NCI-H146 treated with DMSO at 0.1 percent for 48 hours (cell line): ENCODE data around the gene GSTO2.

ENCODE experiments used
- DNase-seq: peaks from one replicate; lab custom pipeline; 2025; ENCODE audit not compliant: unreplicated experiment; lab: John Stamatoyannopoulos, UW

GSTO2 gene

DNA sequence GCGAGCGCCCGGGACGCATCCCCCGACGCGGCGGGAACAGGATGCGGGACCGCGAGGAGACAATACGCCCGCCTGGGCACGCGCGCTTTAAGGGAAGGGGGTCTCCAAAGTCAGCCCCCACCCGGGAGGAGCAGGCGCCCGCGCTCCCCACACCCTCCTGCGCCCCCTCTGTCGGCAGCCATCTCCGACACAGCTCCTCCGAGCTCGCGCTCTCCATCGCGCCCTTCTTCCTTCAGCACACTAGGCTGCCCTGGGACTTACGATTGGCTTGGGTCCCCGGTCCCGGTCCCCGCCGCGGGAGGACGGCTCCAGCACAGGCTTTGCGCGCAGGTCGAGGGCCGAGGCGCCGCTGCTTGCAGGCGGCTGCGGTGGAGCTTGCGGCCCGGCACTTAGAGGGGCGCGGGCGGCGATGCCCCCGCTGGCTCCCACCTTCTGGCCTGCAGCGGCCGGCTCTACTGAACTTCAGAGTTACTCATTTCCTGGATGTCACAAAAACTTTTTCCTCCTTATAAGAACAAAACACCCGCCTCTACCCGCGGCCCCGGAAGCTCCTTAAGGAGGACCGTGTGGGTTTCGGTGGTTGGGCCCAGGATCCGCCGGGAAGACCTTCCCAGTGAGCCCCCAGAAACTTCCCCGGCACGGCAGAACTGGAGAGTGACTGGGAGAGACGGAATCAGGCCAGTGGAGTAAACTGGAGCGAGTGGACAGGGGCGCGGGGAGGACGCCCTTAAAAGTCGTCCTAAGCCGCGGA lies 69.2 kb downstream of the GSTO2 start, which contains the start of gene ITPRIP:
Gene ITPRIP (minus strand): TSS at position 481 of the 751 bp plus-strand sequence. CDS start 22,414 bp downstream, outside the sequence.
- peak; percentile 31 for DNase-seq

DNA sequence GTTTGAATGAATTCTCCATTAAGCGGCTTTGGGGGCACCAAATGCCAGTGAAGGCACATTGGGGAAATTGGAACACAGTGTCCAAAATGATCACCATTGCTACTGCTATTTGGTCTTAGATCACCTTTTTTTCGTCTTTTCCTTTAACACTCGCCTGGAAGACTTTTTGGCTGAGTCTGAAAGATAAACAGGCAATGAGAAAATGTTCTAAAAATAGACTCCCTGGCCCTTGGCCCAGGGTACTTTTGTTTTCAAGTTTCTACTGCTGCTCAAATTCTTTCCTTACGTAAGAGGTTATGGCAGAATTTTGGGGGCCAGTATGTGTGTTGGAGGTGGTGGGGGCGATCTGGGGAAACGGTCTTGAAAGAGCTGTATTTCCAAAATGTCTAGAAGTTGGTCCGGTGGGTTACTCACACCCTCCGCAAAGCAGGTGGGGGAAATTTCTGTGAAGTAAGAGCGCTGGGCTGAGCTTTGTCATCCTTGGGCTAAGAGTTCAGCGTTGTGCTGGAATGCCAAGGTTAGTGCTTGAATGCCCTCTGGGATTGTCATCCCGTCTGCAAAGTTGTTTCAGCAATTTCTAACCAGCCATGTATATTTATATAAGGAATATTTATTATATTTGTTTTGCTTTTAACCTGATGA lies 70.6 kb downstream of the GSTO2 start:
- DNase-seq: no peak

DNA sequence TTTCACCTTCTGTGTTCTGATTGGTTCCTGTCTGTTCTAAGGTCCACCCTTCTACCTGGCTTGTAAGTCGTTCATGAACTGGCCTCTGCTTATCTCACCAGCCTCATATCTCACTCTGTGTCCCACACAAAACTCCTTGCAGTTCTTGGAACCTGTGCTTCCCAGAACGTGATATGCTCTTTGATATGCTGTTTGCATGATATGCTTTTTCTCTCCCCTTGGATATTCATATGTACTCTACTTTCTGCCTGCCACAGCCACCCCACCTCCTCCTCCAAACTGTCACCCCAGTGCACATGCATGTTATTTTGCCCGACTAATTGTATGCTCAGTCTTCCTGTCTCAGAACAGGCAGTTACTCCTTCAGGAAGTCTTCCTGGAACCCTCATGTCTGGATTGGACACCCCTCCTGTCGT lies 71.1 kb downstream of the GSTO2 start:
- DNase-seq: no peak

DNA sequence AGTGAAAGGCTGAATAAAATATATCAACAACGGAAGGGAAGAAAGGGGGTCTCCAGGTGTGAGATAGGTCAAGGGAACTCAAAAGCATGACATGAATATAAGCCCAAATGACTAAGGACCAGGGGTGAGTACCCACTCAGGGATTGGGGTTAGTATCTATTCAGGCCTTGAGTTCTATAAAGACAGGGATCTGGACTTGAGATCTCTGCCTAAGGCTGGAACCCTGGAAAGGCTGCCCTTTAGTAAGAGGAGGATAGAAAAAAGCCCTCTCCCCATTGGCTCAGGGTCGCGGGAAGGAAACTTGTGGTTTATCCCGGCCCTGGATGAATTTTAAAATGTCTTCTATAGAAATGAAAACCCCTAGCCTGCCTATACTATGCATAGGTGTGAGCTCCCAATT lies 71.7 kb downstream of the GSTO2 start:
- no peak for DNase-seq

DNA sequence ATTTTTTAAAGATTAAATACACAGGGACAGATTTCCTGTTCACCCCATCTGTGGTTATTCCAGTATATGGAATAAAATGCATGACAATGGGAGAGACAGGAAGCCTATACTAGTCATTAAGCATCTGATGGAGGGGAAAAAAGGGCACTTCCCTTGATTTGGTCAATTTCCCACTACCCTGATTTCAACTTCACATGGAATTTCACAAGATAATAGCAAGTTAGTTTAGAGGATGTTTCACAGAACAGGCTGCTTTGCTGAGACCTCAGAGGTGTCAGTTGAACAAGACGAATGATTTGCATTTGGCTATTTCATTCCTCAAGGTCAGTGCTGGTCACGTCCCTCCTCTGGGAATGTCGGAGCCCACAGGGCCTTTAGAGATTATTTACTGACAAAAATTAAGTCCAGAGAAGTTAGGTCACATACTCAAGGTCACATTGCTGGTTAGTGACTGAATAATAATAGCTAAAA lies 74.0 kb downstream of the GSTO2 start:
- DNase-seq: no peak

DNA sequence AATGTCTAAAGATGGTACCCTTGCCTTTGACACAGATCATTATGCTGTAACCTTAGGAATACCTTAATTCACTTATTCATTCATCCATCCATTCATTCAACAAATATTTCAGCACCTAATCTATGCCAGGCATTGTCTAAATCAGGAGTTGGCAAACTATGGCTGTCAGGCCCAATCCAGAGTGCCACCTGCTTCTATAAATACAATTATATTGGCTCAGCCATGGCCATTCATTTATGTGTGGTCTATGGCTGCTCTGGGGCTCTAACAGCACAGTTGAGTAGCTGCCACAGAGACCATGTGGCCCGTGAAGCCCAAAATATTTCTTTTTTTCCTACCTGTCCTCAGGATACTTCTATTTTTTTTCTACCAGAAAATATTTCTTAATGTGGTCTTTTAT lies 75.2 kb downstream of the GSTO2 start:
- DNase-seq: no peak

DNA sequence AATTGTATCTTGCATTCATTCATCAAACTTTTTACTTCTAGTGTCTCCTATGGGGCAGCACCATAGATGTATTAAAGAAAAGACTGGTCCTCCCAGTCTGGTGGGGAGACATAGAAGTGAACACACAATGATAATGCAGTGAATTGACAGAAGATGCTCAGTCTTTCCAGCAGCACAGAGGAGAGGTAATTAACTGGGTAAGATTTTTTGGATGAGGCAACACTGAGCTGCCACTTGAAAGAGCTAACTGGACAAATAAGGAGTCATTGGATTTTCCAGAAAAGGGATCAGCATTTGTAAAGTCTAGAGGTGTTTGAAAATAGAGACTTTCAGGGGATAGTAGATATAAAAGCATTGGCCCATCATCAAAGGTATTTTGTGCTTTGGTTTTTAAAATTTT lies 76.5 kb downstream of the GSTO2 start:
- no peak for DNase-seq

DNA sequence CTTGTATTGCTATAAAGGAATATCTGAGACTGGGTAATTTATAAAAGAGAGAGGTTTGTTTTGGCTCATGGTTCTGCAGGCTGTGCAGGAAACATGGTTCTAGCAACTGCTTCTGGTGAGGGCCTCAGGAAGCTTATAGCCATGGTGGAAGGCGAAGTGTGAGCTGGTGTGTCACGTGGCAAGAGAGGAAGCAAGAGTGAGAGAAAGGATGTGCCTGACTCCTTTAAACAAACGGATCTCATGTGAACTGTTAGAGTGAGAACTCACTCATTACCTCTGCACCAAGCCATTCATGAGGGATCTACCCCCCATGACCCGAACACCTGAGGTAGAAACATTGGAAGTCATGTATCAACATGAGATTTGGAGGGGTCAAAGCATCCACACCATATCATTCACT lies 77.0 kb downstream of the GSTO2 start:
- DNase-seq: no peak

DNA sequence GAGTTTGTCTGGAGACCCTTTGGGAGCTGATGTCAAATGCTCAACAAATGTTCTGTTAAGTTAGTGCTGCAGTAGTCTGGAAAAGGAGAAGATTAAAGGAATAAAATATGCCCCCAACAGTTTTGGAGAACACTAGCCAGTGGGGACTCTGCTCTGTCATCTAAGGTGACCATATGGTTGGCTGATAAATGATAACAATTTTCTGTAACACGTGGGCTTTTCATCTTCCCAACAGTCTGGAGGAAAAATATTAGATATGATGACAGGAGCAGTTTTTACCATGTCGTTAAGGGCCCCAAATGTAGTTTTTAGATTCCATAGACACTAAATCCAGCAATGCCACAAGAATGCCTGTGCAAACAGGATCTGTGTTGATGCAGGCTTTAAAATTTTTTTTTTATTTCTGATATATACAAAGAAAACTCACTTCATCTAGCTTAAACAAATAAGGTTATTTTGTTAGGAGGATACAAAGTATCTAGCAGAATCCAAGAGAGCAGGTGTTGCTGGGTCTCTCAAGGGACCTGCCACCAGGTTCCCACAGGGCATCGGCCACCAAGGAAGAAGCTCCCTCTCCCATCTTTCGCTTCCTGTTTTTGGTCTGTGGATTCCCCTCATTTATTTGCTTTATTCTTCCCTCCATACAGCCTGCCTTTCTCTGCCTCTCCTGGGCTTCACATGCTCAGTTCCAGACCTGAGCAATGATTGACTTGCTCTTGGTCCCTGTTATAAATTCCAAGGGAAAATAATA lies 78.5 kb downstream of the GSTO2 start:
- no peak for DNase-seq

DNA sequence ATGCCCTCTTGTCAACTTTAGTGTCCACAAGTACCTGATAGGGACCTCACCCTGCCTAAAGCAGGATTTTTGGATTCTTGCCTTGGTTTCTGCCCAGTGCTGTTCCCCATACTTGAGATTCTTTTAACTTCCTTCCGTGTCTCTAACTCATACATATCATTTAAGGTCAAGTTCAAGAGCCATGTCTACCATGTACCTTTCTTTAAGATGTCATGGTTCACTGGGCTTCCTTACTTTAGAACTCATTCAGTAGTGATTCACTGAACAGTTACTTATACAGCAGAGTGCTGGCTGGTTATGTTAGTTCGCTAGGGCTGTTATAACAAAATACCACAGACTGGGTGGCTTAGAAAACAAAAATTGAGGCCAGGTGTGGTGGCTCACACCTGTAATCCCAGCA lies 79.6 kb downstream of the GSTO2 start:
- DNase-seq: no peak

DNA sequence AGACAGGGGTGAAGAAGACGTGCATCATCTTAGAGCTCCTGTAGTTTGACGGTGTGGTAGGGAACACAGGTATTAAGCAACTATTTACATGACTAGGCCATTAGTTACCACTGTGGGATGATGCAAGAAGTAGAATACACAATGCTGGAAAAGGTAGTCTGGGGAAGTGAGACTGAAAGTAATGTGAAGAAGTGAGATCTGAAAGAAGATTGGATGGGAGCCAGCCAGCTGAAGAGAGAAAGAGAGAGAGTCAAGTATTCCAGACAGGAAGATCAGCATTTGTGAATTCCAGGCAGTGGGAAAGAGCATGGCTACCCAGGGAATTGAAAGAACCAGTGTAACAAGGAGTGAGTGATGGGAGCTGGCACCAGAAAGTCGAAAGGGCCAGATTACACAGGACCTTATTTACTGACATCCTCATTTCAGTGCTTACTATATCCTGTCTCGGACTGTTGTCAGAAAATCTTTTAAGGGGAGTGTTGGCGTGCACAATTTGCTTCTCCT lies 80.7 kb downstream of the GSTO2 start:
- no peak for DNase-seq

DNA sequence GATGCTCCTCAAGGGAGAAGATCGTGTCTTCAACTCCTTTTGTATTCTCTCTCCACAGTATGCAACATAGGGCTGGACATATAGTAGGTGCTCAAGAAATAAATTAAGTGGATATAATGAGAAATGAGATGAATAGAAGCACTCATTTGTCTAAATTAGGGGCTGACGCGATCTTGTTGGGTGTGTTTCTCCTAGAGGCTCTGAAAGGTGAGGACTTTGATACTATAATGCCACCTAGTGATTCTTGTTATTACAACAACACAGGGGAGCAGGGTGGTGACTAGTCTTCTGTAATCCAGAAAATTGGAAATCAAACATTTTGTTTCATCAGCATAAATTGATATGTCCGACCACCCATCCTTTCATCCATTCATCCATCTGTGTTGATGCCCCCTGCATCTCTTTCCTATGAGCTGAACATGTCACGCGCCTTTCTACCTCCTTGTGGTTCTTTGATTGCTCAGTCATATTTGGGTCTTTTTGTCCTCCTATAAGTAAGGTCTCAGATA lies 81.2 kb downstream of the GSTO2 start:
- DNase-seq: peak; percentile 53

DNA sequence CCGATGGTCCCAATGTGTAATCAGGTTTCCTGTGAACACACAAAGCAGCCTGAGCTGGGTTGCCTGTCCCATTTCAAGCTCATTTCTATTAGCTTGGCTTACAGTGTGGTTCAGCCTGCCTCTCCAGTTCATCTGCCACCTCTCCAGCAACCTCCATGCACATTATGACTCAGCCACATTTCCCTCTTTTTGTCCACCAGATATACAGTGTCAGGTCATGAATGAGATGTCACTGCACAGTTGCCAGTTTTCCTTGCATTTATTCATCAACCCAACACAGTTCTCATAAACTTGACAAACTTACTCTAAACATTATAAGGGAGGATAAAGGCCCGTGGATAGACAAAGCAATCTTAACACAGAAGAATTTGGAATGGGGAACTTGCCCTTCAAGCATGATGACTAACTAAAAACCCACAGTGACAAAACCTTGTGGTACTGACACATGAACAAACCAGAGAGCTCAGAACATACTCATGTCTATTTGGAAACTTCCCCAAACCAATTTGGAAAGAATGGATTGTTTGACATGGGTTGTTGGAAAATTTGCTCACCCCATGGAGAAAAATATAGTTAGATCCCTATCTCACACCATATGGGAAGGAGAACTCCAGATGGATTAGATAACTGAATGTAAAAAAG lies 82.2 kb downstream of the GSTO2 start:
- no peak for DNase-seq

DNA sequence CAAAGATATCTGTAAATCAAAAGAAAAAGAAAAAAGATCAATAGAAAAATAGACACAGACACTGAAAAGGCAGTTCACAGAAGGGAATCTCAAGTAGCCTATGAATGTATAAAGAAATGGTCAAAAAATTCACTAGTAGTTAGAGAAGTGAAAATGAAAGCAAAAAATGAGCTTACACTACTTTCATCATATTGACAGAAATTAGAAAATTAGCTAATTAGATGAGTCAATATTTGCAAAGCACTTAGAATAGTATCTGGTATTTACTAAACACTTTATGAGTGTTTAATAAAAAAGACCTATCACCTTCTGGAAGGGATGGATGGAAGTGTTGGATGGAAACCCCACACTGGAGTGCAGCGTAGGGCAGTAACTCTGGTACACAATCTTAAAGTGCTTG lies 82.9 kb downstream of the GSTO2 start:
- DNase-seq: peak; percentile 13

DNA sequence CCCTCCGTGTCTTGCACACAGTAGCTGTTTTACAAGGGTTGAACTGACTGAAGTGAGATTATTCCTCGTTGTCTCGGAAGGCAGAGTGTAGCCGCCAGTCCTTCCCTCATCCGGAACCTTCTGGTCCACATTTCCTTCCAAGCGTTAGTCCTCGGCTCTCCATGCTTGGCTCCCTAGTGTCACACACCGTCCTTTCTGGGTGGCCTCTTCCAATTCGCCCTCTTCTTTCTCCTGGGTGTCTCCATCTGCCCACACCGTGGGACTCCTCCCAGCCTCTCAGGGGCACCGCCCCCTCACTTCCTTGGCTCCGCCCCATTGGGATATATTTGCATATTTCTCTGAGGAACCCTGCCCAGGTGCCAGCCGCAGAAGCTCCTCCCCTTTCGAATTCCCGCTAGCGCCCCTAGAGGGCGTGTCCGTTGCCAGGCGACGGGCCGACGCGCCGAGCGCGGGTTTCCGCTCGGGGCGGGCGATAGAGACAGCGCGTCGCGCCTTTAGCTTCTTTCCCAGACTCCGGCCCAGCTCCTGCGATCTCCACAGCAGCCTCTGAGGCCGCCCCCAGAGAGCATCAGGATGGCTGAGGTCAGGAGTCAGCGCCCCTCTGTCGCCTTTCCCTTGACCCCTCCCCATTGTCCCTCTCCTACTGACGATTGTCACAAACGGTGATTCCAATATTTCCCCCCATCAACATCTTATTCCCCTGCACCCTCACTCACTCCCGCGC lies 84.5 kb downstream of the GSTO2 start, which contains the start of gene CFAP58:
Gene CFAP58 (plus strand): TSS at position 509 of the 724 bp plus-strand sequence. CDS start 65 bp downstream, at position 574.
- peak; percentile 85 for DNase-seq
